ENCODE data around the gene MTHFSD. TPM values are rescaled to one million over a fixed set of nuclear protein-coding genes. Genes with fewer than 3 reads are reported as not detected.

MTHFSD gene
- total and polyA plus RNA-seq, 2 donors (not counting 3 experiments of a cell fraction or from before 2014, with no cell fraction given), result 16.7 to 21.1 TPM

DNA sequence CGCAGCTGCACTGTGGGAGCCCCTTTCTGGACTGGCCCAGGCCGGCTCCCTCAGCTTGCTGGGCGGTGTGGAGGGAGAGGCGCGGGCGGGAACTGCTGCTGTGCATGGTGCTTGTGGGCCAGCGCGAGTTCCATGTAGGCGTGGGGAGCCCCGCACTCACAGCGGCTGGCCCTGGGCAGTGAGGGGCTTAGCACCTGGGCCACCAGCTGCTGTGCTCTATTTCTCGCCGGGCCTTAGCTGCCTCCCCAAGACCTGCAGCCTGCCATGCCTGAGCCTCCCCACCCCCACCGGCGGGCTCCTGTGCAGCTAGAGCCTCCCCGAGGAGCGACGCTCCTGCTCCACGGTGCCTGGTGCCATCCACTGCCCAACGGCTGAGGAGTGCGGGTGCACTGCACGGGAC, 1.7 kb downstream of the MTHFSD start:
- dilution Hi-C loops (cut with MboI; ENCODE audit: extremely low pct_ligation_motif_present, low sequenced_read_pairs), result no loop called here
- FAIRE-seq, result no peak
- Histone ChIP-seq H3K27ac (ENCODE audit: insufficient read depth, low read depth, low read length) (no peak overlapping the region), H3K27me3 (ENCODE audit: control insufficient read depth in 2 of 2, insufficient read depth in 2 of 2, low read length in 2 of 2) (peaks cover 3 to 4% of the 10 kb centered on the region in 2 experiments), H3K36me3 (ENCODE audit: control insufficient read depth in 2 of 2, extremely low read depth in 1 of 2, insufficient read depth in 2 of 2, low read length in 2 of 2) (no peaks in the 10 kb centered on the region), H3K4me1 (ENCODE audit: control insufficient read depth, extremely low read depth, insufficient read depth, low read length) (peaks cover 12% of the 10 kb centered on the region), H3K79me2 (ENCODE audit: control insufficient read depth, insufficient read depth, low read length) (peaks cover 12% of the 10 kb centered on the region), H3K4me2 (ENCODE audit: insufficient read depth, low read length) (no peak overlapping the region), H3K9me3 (replicated peaks; ENCODE audit: control insufficient read depth, insufficient read depth, low read length) (no peaks in the 10 kb centered on the region), H2AFZ (ENCODE audit: low read depth, low read length) (no peak overlapping the region), H4K20me1 (replicated peaks; ENCODE audit: control insufficient read depth, extremely low read depth, insufficient read depth, low read length) (no peaks in the 10 kb centered on the region), H3K9ac (replicated peaks; ENCODE audit: extremely low read depth, insufficient read depth, low read length) (no peak overlapping the region), H3K9me1 (replicated peaks; ENCODE audit: control insufficient read depth, extremely low read depth, insufficient read depth, low read length) (no peaks in the 10 kb centered on the region), H3K4me3 (replicated peaks in 1 of 3; ENCODE audit: insufficient read depth in 1 of 3, low read depth in 1 of 3, low read length in 3 of 3) (no peak overlapping the region)
- intact Hi-C loops (cut with micrococcal nuclease), result no loop called here
- BruUV-seq (replicated peaks), result no TSS peak
- TF ChIP-seq EZH2 (IDR thresholded peaks at IDR 0.05; ENCODE audit: borderline replicate concordance, low read depth, low read length, severe bottlenecking) (no peak), GATA2 (IDR thresholded peaks at IDR 0.05; ENCODE audit: insufficient read depth, insufficient read length, low read depth, low read length) (no peak), JUN (IDR thresholded peaks at IDR 0.05; ENCODE audit: borderline replicate concordance, insufficient read depth, insufficient read length, low read depth) (no peak), MYC (IDR thresholded peaks at IDR 0.05; ENCODE audit: low read depth, low read length) (no peak), POLR2A (IDR thresholded peaks at IDR 0.05; ENCODE audit: low read depth, low read length) (no peak), POLR2AphosphoS5 (IDR thresholded peaks at IDR 0.05; ENCODE audit: insufficient read depth, low read depth, low read length) (no peak), FOS (IDR thresholded peaks at IDR 0.05; ENCODE audit: borderline replicate concordance, insufficient read depth, low read length) (no peak)
- TF ChIP-seq, protein P1, sequence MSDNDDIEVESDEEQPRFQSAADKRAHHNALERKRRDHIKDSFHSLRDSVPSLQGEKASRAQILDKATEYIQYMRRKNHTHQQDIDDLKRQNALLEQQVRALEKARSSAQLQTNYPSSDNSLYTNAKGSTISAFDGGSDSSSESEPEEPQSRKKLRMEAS (IDR thresholded peaks at IDR 0.05; ENCODE audit: insufficient read depth, insufficient read length), result no peak
- TF ChIP-seq, protein P2, sequence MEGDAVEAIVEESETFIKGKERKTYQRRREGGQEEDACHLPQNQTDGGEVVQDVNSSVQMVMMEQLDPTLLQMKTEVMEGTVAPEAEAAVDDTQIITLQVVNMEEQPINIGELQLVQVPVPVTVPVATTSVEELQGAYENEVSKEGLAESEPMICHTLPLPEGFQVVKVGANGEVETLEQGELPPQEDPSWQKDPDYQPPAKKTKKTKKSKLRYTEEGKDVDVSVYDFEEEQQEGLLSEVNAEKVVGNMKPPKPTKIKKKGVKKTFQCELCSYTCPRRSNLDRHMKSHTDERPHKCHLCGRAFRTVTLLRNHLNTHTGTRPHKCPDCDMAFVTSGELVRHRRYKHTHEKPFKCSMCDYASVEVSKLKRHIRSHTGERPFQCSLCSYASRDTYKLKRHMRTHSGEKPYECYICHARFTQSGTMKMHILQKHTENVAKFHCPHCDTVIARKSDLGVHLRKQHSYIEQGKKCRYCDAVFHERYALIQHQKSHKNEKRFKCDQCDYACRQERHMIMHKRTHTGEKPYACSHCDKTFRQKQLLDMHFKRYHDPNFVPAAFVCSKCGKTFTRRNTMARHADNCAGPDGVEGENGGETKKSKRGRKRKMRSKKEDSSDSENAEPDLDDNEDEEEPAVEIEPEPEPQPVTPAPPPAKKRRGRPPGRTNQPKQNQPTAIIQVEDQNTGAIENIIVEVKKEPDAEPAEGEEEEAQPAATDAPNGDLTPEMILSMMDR (IDR thresholded peaks at IDR 0.05; ENCODE audit: extremely low read depth in 1 of 2, insufficient read depth in 1 of 2, low read depth in 1 of 2, low read length in 2 of 2), result no peak
- CTCF ChIA-PET, result no interaction called here
- DNase-seq (ENCODE audit: low read depth, low spot score), result no peak
- POLR2A ChIA-PET, result no interaction called here
